Right renal pelvis (tissue), 4 donors: ENCODE data around the gene NKAIN1. TPM values are rescaled to one million over a fixed set of nuclear protein-coding genes. Genes with fewer than 3 reads are reported as not detected.
"Not testable (repeated sequence)": the region's sequence is repeated elsewhere in the genome, so short reads cannot be mapped to it uniquely, and the experiment has no call there.

Source experiments
- DNase-seq, 4 donors: peaks; one replicate each; pipeline ENCODE4 v3.0.0-alpha.2; 2013; ENCODE audit warnings: low read depth in 4 of 4, low spot score in 3 of 4, missing footprints in 1 of 4
- polyA plus RNA-seq, 4 donors: library from polyadenylated mRNA; unstranded; fragments of 120-200 nt; gene quantifications; one replicate each; pipeline ENCODE4 v1.2.1, GENCODE V29; 2013; ENCODE audit not compliant: insufficient read length in 4 of 4

The NKAIN1 gene
- 1 to 10 TPM; 3.6 to 4.8 (median 3.8) TPM for polyA plus RNA-seq

- DNase-seq, result no peak
Observed at GRCh38 chr1:31239653-31240241, at the start of gene NKAIN1. TSS of gene NKAIN1 (minus strand) at chr1:31239887. CDS start at chr1:31239547, 340 bp downstream.

GRCh38 chr1:31289021-31289420, 49.3 kb upstream of the NKAIN1 start:
- DNase-seq, result no peak

- DNase-seq, result not testable (repeated sequence)
Observed at GRCh38 chr1:31287791-31288190, 48.1 kb upstream of the NKAIN1 start.

- not testable (repeated sequence) for DNase-seq
Observed at GRCh38 chr1:31282426-31282825, 42.7 kb upstream of the NKAIN1 start.

DNA sequence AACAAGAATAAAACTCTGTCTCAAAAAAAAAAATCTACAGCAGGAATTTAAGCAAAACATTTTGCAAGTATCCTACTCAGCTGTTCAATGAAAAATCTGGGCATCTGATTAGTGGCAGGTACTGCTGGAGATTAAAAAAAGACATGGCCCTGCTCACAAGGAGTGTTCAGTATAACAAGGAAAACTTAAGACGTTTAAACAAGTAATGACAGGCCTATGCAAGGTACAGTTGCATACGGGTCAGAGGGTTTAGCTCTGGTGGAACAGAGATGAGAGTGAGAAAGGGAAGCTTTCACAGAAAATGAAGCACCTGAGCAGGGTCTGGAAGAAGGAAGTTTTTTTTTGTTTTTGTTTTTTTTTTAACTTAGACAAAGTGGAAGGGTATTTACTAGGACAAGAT, 33.9 kb upstream of the NKAIN1 start:
- DNase-seq, result no peak

DNA sequence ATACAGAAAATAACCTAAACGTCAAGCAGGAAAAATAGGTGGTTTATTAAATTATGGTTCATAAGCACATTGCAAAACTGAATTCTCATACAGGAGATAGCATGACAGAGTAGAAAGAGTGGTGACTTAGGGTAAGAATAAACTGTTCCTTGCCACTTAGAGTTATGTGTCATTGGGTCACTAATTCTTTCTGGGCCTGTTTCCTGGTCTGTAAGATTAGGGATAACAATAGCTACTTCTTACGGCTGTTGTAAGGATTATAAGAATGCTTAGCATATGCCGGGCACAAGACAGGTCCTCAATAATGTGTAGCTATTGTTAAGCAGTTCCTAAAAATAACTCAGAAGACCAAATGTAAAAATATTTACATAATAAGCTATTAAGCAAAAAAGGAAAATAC, 32.7 kb upstream of the NKAIN1 start:
- no peak for DNase-seq

DNA sequence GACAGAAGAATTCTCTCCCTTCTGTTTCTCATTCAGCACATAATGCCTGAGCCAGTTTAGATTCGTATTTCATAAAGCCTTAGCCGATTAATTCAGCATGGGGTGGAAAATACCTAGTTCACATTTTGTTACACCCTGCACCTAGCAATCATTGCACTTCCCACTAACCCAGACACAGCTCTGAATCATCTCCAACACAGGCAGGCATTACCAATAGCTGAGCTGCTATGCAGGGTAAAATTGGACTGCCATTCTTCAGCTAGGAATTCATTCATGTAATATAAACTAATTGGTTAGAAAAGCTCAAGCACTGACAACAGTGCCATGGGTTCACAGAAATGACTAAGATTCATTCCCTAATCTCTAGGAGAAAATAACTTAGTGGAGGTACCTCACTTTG, 26.9 kb upstream of the NKAIN1 start:
- DNase-seq, result no peak

GRCh38 chr1:31264790-31265386, 25.2 kb upstream of the NKAIN1 start:
- no peak for DNase-seq

DNA sequence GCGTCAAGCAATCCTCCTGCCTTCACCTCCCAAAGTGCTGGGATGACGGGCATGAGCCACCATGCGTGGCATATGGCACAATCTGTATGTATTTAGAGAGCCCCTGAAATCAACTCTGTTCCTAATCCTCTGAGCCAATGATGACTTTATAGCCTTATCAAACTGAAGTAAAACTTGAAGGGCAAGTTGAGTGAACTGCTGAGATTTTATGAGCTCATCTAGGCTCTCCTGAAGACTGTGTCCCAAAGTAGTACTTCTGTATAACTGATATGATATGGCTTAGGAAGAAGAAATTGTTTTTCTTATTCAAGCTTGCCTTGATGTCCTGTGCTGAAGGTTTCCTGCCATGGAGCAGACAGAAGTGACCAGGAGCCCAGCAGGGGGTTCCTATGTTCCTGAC, 23.7 kb upstream of the NKAIN1 start:
- no peak for DNase-seq

DNA sequence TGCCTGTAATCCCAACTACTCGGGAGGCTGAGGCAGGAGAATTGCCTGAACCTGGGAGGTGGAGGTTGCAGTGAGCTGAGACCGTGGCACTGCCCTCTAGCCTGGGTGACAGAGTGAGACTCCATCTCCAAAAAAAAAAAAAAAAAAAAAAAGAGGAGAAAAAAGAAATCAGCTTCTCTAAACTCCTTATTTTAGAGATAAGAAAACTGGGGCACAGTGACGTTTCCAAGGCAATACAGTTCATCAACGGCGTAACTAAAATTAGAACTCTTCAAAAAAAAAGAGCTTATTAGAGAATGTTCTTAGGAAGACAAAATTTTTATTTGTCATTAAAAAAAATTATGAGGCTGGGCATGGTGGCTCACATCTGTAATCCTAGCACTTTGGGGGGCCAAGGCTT, 22.7 kb upstream of the NKAIN1 start:
- not testable (repeated sequence) for DNase-seq

DNA sequence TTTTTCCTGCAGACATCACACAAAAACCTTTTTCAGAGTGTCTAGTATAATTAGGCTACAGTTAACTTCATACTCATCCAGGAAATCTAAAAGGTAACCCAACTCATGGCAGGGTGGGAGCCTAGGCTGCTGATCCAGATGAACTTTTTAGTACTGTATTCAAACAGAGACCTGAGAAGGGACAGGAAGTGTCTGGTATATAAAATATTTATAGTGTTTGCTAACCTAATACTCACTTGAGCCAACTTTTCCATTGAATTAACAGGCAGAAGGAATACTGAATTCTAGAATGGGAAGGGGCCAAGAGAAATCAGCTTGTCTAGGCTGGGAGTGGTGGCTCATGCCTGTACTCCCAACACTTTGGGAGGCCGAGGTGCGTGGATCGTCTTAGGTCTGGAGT, 22.2 kb upstream of the NKAIN1 start:
- DNase-seq, result no peak

- DNase-seq, result no peak
Observed at GRCh38 chr1:31259746-31260145, 20.1 kb upstream of the NKAIN1 start.

DNA sequence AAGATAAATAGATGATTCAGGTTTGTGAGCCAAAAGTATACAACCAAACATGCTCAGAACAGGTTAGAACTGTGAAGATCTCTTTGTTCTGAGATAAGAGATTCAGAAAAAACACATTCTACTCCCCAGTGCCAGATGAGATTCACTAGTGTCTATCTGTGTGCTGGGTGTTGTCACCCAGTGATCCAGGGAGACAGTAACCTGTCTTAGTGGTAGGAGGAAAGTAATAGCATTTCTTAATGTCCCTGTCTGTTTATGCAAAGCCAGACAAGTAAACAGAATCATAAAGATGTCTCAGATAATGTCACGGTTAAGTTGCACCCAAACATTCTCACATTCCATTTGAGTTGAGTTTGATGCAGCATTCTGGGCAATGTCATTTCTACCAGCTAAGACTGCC, 18.9 kb upstream of the NKAIN1 start:
- DNase-seq, result no peak

- DNase-seq, result no peak
Observed at GRCh38 chr1:31257213-31257612, 17.5 kb upstream of the NKAIN1 start.

- DNase-seq, result no peak
Observed at GRCh38 chr1:31249854-31250253, 10.2 kb upstream of the NKAIN1 start.

DNA sequence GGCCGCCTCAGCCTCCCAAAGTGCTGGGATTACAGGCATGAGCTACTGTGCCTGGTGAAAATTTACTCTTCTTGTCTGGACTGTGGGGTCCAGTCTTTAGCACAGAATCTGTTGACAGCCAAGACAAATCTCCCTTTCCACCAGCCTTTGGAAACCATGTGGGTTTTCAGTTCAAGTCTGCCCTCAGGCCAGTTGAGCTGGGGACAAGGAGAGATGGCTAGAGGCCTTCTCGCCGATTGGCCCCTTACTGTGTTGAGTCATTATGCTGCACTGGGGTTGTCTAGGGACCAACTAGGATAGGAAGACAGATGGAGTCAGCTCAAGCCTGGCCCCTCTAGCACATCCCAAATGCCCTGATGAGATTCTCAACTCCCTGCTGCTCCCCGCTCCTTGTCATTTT, 8.6 kb upstream of the NKAIN1 start:
- DNase-seq, result no peak

DNA sequence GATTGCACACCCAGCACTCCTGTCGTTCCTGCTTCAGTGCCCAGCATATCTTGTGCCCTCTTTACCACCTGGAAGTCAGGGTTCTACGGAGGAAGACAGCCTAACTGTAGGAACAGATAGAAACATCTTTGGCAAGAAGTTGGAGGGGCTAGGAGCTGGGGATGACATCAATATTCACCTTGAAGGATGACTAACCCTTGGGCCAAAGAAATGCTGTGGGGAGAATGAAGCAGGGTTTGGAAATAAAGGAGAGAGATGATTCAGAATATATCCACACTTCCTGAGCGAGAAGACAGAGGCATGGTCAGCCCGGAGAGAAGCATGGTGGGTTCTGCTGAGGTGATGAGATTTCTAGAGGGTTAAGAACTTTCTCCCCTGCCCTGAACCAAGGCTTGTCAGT, 4.6 kb upstream of the NKAIN1 start:
- DNase-seq, result no peak

- DNase-seq, result no peak
Observed at GRCh38 chr1:31243501-31244286, 4.0 kb upstream of the NKAIN1 start.

GRCh38 chr1:31241321-31241720, 1.6 kb upstream of the NKAIN1 start:
- DNase-seq, result no peak

DNA sequence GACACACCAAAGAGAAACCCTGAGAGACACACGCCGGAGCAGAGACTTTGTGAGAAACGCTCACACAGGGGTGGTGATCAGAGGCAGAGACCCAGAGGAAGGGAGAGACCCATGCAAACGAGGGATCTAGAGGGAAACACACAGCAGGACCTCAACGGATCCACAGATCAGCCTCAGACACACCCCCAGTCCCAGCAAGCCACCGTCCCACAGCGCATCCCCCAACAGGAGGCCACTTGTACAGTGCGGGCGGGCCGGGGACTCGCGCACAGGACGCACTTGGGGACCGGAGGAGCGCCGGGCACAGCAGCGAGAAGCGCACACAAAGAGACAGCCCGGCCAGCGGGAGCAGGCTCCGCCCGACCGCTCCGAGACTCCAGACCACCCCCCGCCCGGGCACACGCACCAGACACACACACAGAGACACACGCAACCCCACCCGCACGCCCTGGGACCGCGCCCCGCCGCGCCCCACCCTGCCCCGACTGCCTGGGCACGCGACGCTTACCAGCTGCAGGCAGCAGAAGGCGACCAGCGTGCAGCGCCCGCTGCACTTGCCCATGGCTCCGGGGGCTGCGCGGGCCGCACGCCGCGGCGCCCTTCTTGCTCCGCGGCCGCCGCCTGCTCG, 587 bp downstream of the NKAIN1 start:
- DNase-seq, result no peak

- no peak for DNase-seq
Observed at GRCh38 chr1:31238612-31238985, 1.1 kb downstream of the NKAIN1 start.

- DNase-seq, result no peak
Observed at GRCh38 chr1:31234870-31235269, 4.8 kb downstream of the NKAIN1 start.
